GM12874 (cell line): Measurements from ENCODE around the gene MCFD2.

Experiments
- TF ChIP-seq, protein P1 (sequence below): IDR thresholded peaks from 2 replicates; pipeline ENCODE4 v1.5.1; 2011; ENCODE audit warnings: low read depth, mild to moderate bottlenecking, control low read depth, low read length, moderate library complexity; ENCODE audit not compliant: insufficient read depth

The MCFD2 gene

DNA sequence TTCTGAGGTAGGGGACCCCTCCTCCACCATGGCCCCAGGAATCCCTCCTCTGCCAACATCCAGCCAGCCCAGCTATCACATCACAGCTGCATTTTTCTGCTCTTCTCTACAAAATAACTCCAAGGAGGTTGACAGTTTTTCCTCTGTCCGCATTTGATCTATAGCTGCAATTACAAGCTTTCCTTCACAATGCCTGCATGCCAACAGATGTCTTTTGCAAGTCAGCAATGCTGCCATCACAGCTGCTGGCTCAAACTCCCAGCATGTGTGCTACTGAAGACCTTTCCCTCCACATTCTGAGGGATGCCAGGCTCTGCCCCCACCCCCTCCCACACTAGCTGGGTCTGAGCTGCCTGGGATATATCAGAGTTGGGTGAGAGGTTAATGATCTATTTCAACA is 51.7 kb downstream of the MCFD2 start:
- TF ChIP-seq, protein P1, sequence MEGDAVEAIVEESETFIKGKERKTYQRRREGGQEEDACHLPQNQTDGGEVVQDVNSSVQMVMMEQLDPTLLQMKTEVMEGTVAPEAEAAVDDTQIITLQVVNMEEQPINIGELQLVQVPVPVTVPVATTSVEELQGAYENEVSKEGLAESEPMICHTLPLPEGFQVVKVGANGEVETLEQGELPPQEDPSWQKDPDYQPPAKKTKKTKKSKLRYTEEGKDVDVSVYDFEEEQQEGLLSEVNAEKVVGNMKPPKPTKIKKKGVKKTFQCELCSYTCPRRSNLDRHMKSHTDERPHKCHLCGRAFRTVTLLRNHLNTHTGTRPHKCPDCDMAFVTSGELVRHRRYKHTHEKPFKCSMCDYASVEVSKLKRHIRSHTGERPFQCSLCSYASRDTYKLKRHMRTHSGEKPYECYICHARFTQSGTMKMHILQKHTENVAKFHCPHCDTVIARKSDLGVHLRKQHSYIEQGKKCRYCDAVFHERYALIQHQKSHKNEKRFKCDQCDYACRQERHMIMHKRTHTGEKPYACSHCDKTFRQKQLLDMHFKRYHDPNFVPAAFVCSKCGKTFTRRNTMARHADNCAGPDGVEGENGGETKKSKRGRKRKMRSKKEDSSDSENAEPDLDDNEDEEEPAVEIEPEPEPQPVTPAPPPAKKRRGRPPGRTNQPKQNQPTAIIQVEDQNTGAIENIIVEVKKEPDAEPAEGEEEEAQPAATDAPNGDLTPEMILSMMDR = no peak

- TF ChIP-seq, protein P1 = no peak
These were observed 53.1 kb downstream of the MCFD2 start for GRCh38 chr2:46862514-46862913.

- TF ChIP-seq, protein P1 = no peak
These were observed 53.7 kb downstream of the MCFD2 start for GRCh38 chr2:46861916-46862315.

GRCh38 chr2:46859482-46859881 is 56.1 kb downstream of the MCFD2 start:
- TF ChIP-seq, protein P1 = no peak

GRCh38 chr2:46858702-46859090 is 56.9 kb downstream of the MCFD2 start:
- TF ChIP-seq, protein P1 = no peak

DNA sequence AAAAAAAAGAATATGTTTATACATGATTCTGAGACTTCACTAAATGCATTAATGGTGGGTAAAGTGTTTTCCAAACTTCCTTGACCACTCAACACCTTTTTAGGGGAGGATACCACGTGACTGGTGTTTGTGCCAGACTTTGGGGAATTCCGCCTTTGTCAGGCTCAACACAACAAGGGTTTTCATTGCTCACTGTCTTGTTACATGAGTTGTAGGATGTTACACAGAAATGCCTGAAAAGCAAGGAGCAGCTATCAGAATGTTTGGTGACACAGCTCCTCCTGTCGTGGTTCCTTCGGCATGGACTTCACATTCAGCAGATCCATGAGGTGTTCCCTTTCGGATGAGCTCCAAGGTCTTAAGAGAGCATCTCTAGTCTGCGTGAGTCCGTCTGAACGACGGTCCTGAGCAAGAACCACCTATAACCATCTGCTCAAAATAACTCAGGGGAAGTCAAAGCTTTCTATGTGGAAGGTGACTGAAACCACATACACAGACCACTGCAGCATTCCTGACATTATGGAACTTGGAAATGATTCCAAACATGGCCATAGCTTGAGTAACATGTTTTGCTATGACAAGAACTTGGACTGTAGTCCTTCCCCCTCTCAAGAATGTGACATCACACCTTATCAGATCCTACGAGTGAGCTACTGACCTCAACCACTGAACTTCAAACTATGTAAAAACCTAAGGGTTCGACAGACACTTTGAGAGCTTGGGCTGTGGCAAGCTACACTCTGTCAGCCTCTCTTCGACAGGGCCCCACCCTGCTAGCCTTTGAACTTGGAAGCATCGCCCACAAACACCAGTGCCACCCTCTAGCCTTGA is 57.5 kb downstream of the MCFD2 start:
- TF ChIP-seq, protein P1 = no peak

GRCh38 chr2:46856336-46856735 is 59.3 kb downstream of the MCFD2 start:
- TF ChIP-seq, protein P1 = no peak
